Loucy (cell line): ENCODE data around the gene TEPSIN.
A peak's percentile ranks its signal among the peaks of the same experiment; 100 is the strongest.

Experiments
- H2AFZ ChIP-seq: fragments of 200-600 bp; sonication (generic); 2 replicates; pipeline ENCODE4 v1.6.0; 2016; ENCODE audit warnings: antibody characterized with exemption, mild to moderate bottlenecking, low read length, moderate library complexity
- H3F3A ChIP-seq: fragments of 200-600 bp; 2 replicates; pipeline ENCODE4 v1.6.0; 2016; ENCODE audit warnings: antibody characterized with exemption, low read depth, mild to moderate bottlenecking
- H3K27me3 ChIP-seq: fragments of 200-600 bp; sonication (generic); 2 replicates; pipeline ENCODE4 v1.6.1; 2014; ENCODE audit warnings: low read length, mild to moderate bottlenecking; ENCODE audit not compliant: insufficient read depth, poor library complexity, severe bottlenecking
- H3K36me3 ChIP-seq: fragments of 200-600 bp; sonication (generic); 2 replicates; pipeline ENCODE4 v1.6.1; 2016; ENCODE audit warnings: low read length; ENCODE audit not compliant: insufficient read depth
- H3K4me1 ChIP-seq: fragments of 200-600 bp; sonication (generic); 2 replicates; pipeline ENCODE4 v1.5.1; 2014; ENCODE audit warnings: low read length, mild to moderate bottlenecking; ENCODE audit not compliant: insufficient read depth, poor library complexity, severe bottlenecking
- H3K4me2 ChIP-seq: fragments of 200-600 bp; sonication (generic); 2 replicates; pipeline ENCODE4 v1.6.0; 2014; ENCODE audit warnings: antibody characterized with exemption, low read length, low read depth, mild to moderate bottlenecking; ENCODE audit not compliant: poor library complexity, severe bottlenecking
- H3K4me3 ChIP-seq: fragments of 200-600 bp; sonication (generic); 2 replicates; pipeline ENCODE4 v1.5.1; 2014; ENCODE audit warnings: low read length, mild to moderate bottlenecking, mixed read lengths; ENCODE audit not compliant: poor library complexity, severe bottlenecking
- H3K79me2 ChIP-seq: fragments of 200-600 bp; sonication (generic); 2 replicates; pipeline ENCODE4 v1.6.1; 2014; ENCODE audit warnings: low read length; ENCODE audit not compliant: insufficient read depth
- H3K9ac ChIP-seq: fragments of 200-600 bp; sonication (generic); 2 replicates; pipeline ENCODE4 v1.6.0; 2014; ENCODE audit warnings: mild to moderate bottlenecking, low read depth, low read length, moderate library complexity; ENCODE audit not compliant: poor library complexity, severe bottlenecking
- H3K9me2 ChIP-seq: fragments of 200-600 bp; sonication (generic); replicated peaks from 2 replicates; pipeline ENCODE4 v1.6.1; 2016; ENCODE audit warnings: low read depth, low read length, mixed read lengths
- H3K9me3 ChIP-seq: fragments of 200-600 bp; sonication (generic); 2 replicates; pipeline ENCODE4 v1.6.1; 2014; ENCODE audit warnings: mild to moderate bottlenecking, antibody characterized with exemption, low read length, low read depth; ENCODE audit not compliant: insufficient read depth
- H4K20me1 ChIP-seq: fragments of 200-600 bp; sonication (generic); 2 replicates; pipeline ENCODE4 v1.6.0; 2014; ENCODE audit warnings: antibody characterized with exemption, low read length, mild to moderate bottlenecking; ENCODE audit not compliant: insufficient read depth, poor library complexity, severe bottlenecking
- CTCF ChIP-seq: fragments of 200-600 bp; sonication (generic); conservative IDR thresholded peaks from 2 replicates; pipeline ENCODE4 v1.5.1; 2014; ENCODE audit warnings: mild to moderate bottlenecking, antibody characterized with exemption, low read length
- EZH2phosphoT487 ChIP-seq: fragments of 200-600 bp; IDR thresholded peaks from 2 replicates; pipeline ENCODE4 v1.6.1; 2018; ENCODE audit warnings: antibody characterized with exemption, mild to moderate bottlenecking, moderate library complexity, borderline replicate concordance

TEPSIN gene

GRCh38 chr17:81223762-81224130, 15.1 kb downstream of the TEPSIN start:
- H3K9me2 ChIP-seq, result no peaks in the 10 kb centered on the region
- peaks cover 27% of the 10 kb centered on the region for H3K79me2 ChIP-seq
- peaks cover 16% of the 10 kb centered on the region for H4K20me1 ChIP-seq
- peak overlapping the region; percentile 52 for H3K4me2 ChIP-seq
- no peaks in the 10 kb centered on the region for H3K9me3 ChIP-seq
- H3K27me3 ChIP-seq, result no peaks in the 10 kb centered on the region
- H3K4me1 ChIP-seq, result peaks cover 20% of the 10 kb centered on the region
- no peak overlapping the region for H3K4me3 ChIP-seq
- H2AFZ ChIP-seq, result peak overlapping the region; percentile 86
- H3K36me3 ChIP-seq, result 0 out of 2 replicates have a peak, but pooled peaks cover 4% of the 10 kb centered on the region
- no peaks in the 10 kb centered on the region; the same call in 1 of the 2 replicates for H3F3A ChIP-seq
- TF ChIP-seq EZH2phosphoT487 (no peak), CTCF (no peak)
- peak overlapping the region; percentile 41 for H3K9ac ChIP-seq

- Histone ChIP-seq H4K20me1 (peaks cover 16% of the 10 kb centered on the region), H3K79me2 (peaks cover 27% of the 10 kb centered on the region), H3K9ac (peak within 1 kb of the TSS; percentile 85), H3K4me2 (peak within 1 kb of the TSS; percentile 94), H3K4me3 (peak within 1 kb of the TSS; percentile 95), H3K27me3 (no peaks in the 10 kb centered on the region), H3K9me2 (no peaks in the 10 kb centered on the region), H3F3A (no peaks in the 10 kb centered on the region; the same call in 1 of the 2 replicates), H3K9me3 (no peaks in the 10 kb centered on the region), H3K36me3 (0 out of 2 replicates have a peak, but pooled peaks cover 4% of the 10 kb centered on the region), H3K4me1 (peaks cover 20% of the 10 kb centered on the region), H2AFZ (peak within 1 kb of the TSS; percentile 86)
- no peak for TF ChIP-seq EZH2phosphoT487
- no peak for TF ChIP-seq CTCF
Measured at GRCh38 chr17:81222906-81223761, 15.7 kb downstream of the TEPSIN start, which contains the start of gene CEP131. CEP131 (minus strand) TSS chr17:81222965; CDS start chr17:81220056, 2,909 bp downstream.

- Histone ChIP-seq H3K4me2 (peak overlapping the region; percentile 94), H3K9me3 (no peaks in the 10 kb centered on the region), H3K9me2 (no peaks in the 10 kb centered on the region), H3K4me1 (peaks cover 17% of the 10 kb centered on the region), H2AFZ (peak overlapping the region; percentile 84), H4K20me1 (peaks cover 16% of the 10 kb centered on the region), H3K4me3 (peak overlapping the region; percentile 95), H3K9ac (peak overlapping the region; percentile 85), H3K36me3 (0 out of 2 replicates have a peak, but pooled peaks cover 4% of the 10 kb centered on the region), H3F3A (no peaks in the 10 kb centered on the region), H3K27me3 (no peaks in the 10 kb centered on the region), H3K79me2 (peaks cover 27% of the 10 kb centered on the region)
- TF ChIP-seq EZH2phosphoT487, result no peak
- no peak for TF ChIP-seq CTCF
Measured at GRCh38 chr17:81222620-81222905, 16.3 kb downstream of the TEPSIN start.
